Panc1 (cell line): ENCODE results near the gene TAL1. TPM values are rescaled to one million over a fixed set of nuclear protein-coding genes. Genes with fewer than 3 reads are reported as not detected.

Experiments
- ATAC-seq: fragments of 200-7000 bp; cut with Tn5 transposase; 2 replicates; pipeline ENCODE4 v1.9.1; 2020; ENCODE audit warnings: mild to moderate bottlenecking, moderate library complexity
- BruUV-seq: library from RNA; stranded (reverse); fragments of 400-500 nt; replicated peaks from 2 replicates; lab custom pipeline; 2021; lab: Mats Ljungman, UMichigan
- CTCF ChIA-PET: fragments of 300-600 bp; sonication (Branson Sonifier 250); formaldehyde crosslinking; loops from one replicate; lab custom pipeline; 2022; ENCODE audit warnings: antibody characterized with exemption; lab: Charles Lee
- POLR2A ChIA-PET: fragments of 300-600 bp; sonication (Branson Sonifier 250); formaldehyde crosslinking; loops from one replicate; lab custom pipeline; 2022; ENCODE audit warnings: antibody characterized with exemption; lab: Charles Lee
- DNase-seq: peaks from one replicate; pipeline ENCODE4 v3.0.0-alpha.2; 2010; ENCODE audit warnings: low read depth, low spot score
- H3K27ac ChIP-seq: 2 replicates; pipeline ENCODE4 v1.5.1; 2011; ENCODE audit warnings: mild to moderate bottlenecking, low read length, inconsistent platforms
- H3K27me3 ChIP-seq: fragments of 200-500 bp; sonication (Bioruptor generic); 2 replicates; pipeline ENCODE4 v1.6.0; 2014; ENCODE audit warnings: low read length, inconsistent platforms; ENCODE audit not compliant: control insufficient read depth, insufficient read depth
- H3K36me3 ChIP-seq: fragments of 200-500 bp; sonication (Bioruptor generic); 2 replicates; pipeline ENCODE4 v1.5.1; 2014; ENCODE audit warnings: inconsistent platforms, mild to moderate bottlenecking, low read length, moderate library complexity; ENCODE audit not compliant: control insufficient read depth, insufficient read depth
- H3K4me1 ChIP-seq: 2 replicates; pipeline ENCODE4 v1.5.1; 2011; ENCODE audit warnings: inconsistent platforms, mild to moderate bottlenecking, low read length, moderate library complexity; ENCODE audit not compliant: control insufficient read depth, insufficient read depth
- H3K4me3 ChIP-seq, 2 experiments: 2 replicates each; pipeline ENCODE4 v1.5.1; 2011 to 2012; ENCODE audit warnings: low read depth in 2 of 2, low read length in 2 of 2, mild to moderate bottlenecking in 2 of 2, inconsistent platforms in 1 of 2, moderate library complexity in 1 of 2
- H3K9me3 ChIP-seq: fragments of 200-500 bp; sonication (Bioruptor generic); 2 replicates; pipeline ENCODE4 v1.5.1; 2014; ENCODE audit warnings: low read depth, mild to moderate bottlenecking, inconsistent platforms, low read length, moderate library complexity; ENCODE audit not compliant: control insufficient read depth, insufficient read depth
- POLR2AphosphoS5 ChIP-seq: IDR thresholded peaks from 2 replicates; pipeline ENCODE4 v1.6.1; 2012; ENCODE audit warnings: mild to moderate bottlenecking, low read depth, low read length, moderate library complexity
- SIN3A ChIP-seq: IDR thresholded peaks from 2 replicates; pipeline ENCODE4 v1.6.1; 2012; ENCODE audit warnings: low read depth, mild to moderate bottlenecking, low read length, moderate library complexity, borderline replicate concordance; ENCODE audit not compliant: insufficient read depth
- TCF7L2 ChIP-seq: IDR thresholded peaks from 2 replicates; pipeline ENCODE4 v1.6.1; 2011; ENCODE audit warnings: mild to moderate bottlenecking, low read depth, low read length, inconsistent platforms
- in situ Hi-C: cut with HindIII; loops from 2 replicates; pipeline ENCODE4 v1.10.0; 2016; ENCODE audit warnings: low sequenced_read_pairs, low pct_unique_long_range_greater_than_20kb
- intact Hi-C: fragments of 100-400 bp; cut with micrococcal nuclease; formaldehyde crosslinking; loops from one replicate; pipeline ENCODE4 v1.10.0; 2022; ENCODE audit not compliant: unreplicated experiment
- total RNA-seq: library from RNA; stranded (reverse); gene quantifications from one replicate; pipeline ENCODE4 v1.2.1, GENCODE V29; 2021; ENCODE audit not compliant: unreplicated experiment
- TF ChIP-seq, protein P1 (sequence below), 2 experiments: IDR thresholded peaks; 2 replicates each; pipeline ENCODE4 v1.6.1; 2011 to 2012; ENCODE audit warnings: low read depth in 2 of 2, control low read depth in 1 of 2, low read length in 1 of 2, mild to moderate bottlenecking in 1 of 2, moderate library complexity in 1 of 2; ENCODE audit not compliant: insufficient read depth in 1 of 2
- TF ChIP-seq, protein P2 (sequence below): fragments of 450-650 bp; IDR thresholded peaks from 2 replicates; pipeline ENCODE4 v1.5.1; 2017; ENCODE audit warnings: mild to moderate bottlenecking

TAL1 gene
- total RNA-seq, 1 experiment from 2014 or later: 0.05 TPM

DNA sequence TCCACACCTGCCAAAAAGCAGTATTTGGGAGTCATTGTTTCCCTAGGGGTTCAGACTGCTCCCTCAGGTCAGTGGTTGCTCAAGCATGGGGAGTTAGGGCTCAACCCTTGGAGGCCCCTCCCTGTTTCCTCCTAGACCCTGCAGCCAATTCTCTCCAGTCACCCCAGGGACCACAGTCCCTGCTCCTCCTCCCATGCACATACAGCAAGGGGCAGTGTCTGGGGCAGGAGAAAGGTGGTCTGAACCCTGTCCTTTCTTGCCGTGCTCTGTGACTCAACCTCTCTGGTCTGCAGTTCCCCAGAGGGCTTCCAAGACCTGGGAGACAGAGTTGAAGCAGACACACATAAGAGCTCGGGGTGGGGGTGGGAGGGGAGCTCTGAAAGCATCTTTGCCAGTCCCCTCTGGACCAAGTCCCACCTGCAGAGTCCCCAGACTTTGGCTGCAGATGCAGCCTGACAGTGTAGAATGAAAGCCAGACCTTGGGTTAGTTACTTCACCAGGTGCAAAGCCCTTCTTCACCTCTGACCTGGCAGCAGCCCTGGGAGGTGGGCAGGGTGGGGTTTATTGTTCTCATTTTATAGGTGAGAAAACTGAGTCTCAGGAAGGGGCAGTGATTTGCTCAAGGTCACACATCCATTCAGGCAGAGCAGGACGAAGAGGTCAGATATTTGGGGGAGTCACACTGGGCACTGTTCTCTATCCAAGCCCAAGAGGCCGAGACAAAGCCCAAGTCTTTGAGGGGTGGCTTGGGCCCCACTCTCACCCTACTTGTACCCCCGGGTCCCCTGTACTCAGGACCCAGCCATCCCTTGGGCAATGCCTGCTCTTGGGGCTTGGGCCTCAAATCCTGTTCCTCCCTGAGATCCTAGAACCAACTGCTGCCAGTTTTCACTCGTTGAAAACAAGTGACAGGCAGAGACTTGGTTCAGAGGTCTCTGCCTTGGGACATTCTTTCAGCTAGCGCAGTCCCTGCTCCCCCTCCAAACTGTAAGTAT lies 42.9 kb downstream of the TAL1 start:
- no peaks in the 10 kb centered on the region for H3K9me3 ChIP-seq
- TF ChIP-seq SIN3A (no peak), POLR2AphosphoS5 (no peak), TCF7L2 (no peak)
- TF ChIP-seq, protein P1, sequence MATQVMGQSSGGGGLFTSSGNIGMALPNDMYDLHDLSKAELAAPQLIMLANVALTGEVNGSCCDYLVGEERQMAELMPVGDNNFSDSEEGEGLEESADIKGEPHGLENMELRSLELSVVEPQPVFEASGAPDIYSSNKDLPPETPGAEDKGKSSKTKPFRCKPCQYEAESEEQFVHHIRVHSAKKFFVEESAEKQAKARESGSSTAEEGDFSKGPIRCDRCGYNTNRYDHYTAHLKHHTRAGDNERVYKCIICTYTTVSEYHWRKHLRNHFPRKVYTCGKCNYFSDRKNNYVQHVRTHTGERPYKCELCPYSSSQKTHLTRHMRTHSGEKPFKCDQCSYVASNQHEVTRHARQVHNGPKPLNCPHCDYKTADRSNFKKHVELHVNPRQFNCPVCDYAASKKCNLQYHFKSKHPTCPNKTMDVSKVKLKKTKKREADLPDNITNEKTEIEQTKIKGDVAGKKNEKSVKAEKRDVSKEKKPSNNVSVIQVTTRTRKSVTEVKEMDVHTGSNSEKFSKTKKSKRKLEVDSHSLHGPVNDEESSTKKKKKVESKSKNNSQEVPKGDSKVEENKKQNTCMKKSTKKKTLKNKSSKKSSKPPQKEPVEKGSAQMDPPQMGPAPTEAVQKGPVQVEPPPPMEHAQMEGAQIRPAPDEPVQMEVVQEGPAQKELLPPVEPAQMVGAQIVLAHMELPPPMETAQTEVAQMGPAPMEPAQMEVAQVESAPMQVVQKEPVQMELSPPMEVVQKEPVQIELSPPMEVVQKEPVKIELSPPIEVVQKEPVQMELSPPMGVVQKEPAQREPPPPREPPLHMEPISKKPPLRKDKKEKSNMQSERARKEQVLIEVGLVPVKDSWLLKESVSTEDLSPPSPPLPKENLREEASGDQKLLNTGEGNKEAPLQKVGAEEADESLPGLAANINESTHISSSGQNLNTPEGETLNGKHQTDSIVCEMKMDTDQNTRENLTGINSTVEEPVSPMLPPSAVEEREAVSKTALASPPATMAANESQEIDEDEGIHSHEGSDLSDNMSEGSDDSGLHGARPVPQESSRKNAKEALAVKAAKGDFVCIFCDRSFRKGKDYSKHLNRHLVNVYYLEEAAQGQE (IDR thresholded peaks at IDR 0.05; ENCODE audit: insufficient read depth in 1 of 2, low read depth in 2 of 2, low read length in 1 of 2): no peak
- TF ChIP-seq, protein P2, sequence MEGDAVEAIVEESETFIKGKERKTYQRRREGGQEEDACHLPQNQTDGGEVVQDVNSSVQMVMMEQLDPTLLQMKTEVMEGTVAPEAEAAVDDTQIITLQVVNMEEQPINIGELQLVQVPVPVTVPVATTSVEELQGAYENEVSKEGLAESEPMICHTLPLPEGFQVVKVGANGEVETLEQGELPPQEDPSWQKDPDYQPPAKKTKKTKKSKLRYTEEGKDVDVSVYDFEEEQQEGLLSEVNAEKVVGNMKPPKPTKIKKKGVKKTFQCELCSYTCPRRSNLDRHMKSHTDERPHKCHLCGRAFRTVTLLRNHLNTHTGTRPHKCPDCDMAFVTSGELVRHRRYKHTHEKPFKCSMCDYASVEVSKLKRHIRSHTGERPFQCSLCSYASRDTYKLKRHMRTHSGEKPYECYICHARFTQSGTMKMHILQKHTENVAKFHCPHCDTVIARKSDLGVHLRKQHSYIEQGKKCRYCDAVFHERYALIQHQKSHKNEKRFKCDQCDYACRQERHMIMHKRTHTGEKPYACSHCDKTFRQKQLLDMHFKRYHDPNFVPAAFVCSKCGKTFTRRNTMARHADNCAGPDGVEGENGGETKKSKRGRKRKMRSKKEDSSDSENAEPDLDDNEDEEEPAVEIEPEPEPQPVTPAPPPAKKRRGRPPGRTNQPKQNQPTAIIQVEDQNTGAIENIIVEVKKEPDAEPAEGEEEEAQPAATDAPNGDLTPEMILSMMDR: no peak
- no peak for ATAC-seq
- H3K27me3 ChIP-seq: no peaks in the 10 kb centered on the region
- BruUV-seq: no TSS peak
- intact Hi-C loops (no loop called here), in situ Hi-C loops (no loop called here)
- no peaks in the 10 kb centered on the region for H3K36me3 ChIP-seq
- no peak for DNase-seq
- ChIA-PET POLR2A (no interaction called here), CTCF (interaction anchor here (1.2 kb wide), 1 partner anchor 10 kb away, joined by 3 read pairs; no protein-coding TSS in a partner anchor)
- H3K27ac ChIP-seq: no peak overlapping the region
- no peak overlapping the region for H3K4me3 ChIP-seq
- H3K4me1 ChIP-seq: no peaks in the 10 kb centered on the region

DNA sequence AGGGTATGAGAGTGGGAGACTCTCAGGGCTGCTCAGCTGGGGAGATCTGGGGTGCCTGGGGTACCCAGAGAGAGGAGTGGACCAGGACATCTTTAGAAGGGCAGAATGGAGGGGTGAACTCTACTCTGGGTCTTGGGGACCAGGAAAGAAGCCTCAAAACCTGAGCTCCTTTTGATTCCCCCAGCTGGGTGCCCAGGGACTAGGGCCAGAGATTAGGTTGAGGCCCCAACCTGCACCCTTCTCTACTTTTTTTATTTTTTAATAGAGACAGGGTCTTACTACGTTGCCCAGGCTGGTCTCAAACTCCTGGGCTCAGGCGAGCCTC lies 44.1 kb downstream of the TAL1 start:
- Histone ChIP-seq H3K9me3 (no peaks in the 10 kb centered on the region), H3K27me3 (no peaks in the 10 kb centered on the region), H3K36me3 (no peaks in the 10 kb centered on the region), H3K4me3 (no peak overlapping the region), H3K4me1 (no peaks in the 10 kb centered on the region), H3K27ac (no peak overlapping the region)
- ATAC-seq (no peak), DNase-seq (no peak)
- no peak for TF ChIP-seq TCF7L2
- no peak for TF ChIP-seq SIN3A
- TF ChIP-seq, protein P1 (IDR thresholded peaks at IDR 0.05; ENCODE audit: insufficient read depth in 1 of 2, low read depth in 2 of 2, low read length in 1 of 2): no peak
- TF ChIP-seq, protein P2: no peak
- no peak for TF ChIP-seq POLR2AphosphoS5
- in situ Hi-C loops (no loop called here), intact Hi-C loops (no loop called here)
- POLR2A ChIA-PET: interaction anchor here (0.5 to 0.6 kb wide), 2 partner anchors 17 to 68 kb away, joined by 3 to 8 read pairs; no protein-coding TSS in a partner anchor
- CTCF ChIA-PET: no interaction called here
- no TSS peak for BruUV-seq
